Astrocyte (in vitro differentiated cells and primary cell): ENCODE results near the gene NTN4.

ENCODE experiments used
- EZH2 ChIP-seq: IDR thresholded peaks from 2 replicates; pipeline ENCODE4 v1.6.1; 2012; ENCODE audit warnings: mild to moderate bottlenecking, low read length, inconsistent platforms; ENCODE audit not compliant: insufficient read depth
- TF ChIP-seq, protein P1 (sequence below): IDR thresholded peaks from 2 replicates; pipeline ENCODE4 v1.5.1; 2011; ENCODE audit warnings: low read depth, mild to moderate bottlenecking, inconsistent platforms, low read length, moderate library complexity; ENCODE audit not compliant: insufficient read depth

DNA sequence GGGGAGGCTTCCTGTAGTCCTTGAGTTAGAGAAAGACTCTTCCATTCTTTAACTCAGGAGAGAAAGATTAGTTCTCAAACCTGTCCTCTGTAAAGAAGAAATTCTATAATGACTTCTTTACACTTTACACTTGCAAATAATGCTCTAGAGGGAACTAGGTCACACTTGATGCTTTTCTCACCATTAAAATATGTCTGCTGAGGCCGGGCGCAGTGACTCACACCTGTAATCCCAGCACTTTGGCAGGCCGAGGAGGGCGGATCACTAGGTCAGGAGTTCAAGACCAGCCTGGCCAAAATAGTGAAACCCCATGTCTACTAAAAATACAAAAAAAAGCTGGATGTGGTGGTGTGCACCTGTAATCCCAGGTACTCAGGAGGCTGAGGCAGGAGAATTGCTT is 6.3 kb downstream of the NTN4 start:
- TF ChIP-seq EZH2, result no peak
- TF ChIP-seq, protein P1, sequence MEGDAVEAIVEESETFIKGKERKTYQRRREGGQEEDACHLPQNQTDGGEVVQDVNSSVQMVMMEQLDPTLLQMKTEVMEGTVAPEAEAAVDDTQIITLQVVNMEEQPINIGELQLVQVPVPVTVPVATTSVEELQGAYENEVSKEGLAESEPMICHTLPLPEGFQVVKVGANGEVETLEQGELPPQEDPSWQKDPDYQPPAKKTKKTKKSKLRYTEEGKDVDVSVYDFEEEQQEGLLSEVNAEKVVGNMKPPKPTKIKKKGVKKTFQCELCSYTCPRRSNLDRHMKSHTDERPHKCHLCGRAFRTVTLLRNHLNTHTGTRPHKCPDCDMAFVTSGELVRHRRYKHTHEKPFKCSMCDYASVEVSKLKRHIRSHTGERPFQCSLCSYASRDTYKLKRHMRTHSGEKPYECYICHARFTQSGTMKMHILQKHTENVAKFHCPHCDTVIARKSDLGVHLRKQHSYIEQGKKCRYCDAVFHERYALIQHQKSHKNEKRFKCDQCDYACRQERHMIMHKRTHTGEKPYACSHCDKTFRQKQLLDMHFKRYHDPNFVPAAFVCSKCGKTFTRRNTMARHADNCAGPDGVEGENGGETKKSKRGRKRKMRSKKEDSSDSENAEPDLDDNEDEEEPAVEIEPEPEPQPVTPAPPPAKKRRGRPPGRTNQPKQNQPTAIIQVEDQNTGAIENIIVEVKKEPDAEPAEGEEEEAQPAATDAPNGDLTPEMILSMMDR, result no peak
